NCI-H82 treated with DMSO at 0.1 percent for 48 hours (cell line): ENCODE results near the gene MED8.

ENCODE experiments used
- DNase-seq: peaks from one replicate; lab custom pipeline; 2025; ENCODE audit not compliant: unreplicated experiment; lab: John Stamatoyannopoulos, UW

Gene MED8

GRCh38 chr1:43389326-43390313, at the start of gene MED8, which contains the start of gene SZT2:
TSS of gene MED8 (minus strand) at chr1:43389800. CDS start at chr1:43389764, 36 bp downstream.
TSS of gene SZT2 (plus strand) at chr1:43389899. CDS start at chr1:43389969, 70 bp downstream.
- peak; percentile 91 for DNase-seq

- no peak for DNase-seq
These were observed 49.5 kb upstream of the MED8 start for GRCh38 chr1:43438953-43439581.

- no peak for DNase-seq
These were observed 49.0 kb upstream of the MED8 start for GRCh38 chr1:43438576-43438952.

GRCh38 chr1:43438006-43438405, 48.4 kb upstream of the MED8 start:
- DNase-seq: no peak

GRCh38 chr1:43437031-43437973, 47.7 kb upstream of the MED8 start:
- no peak for DNase-seq

- no peak for DNase-seq
These were observed 46.8 kb upstream of the MED8 start for GRCh38 chr1:43436371-43436770.

- peak; percentile 35 for DNase-seq
These were observed 45.8 kb upstream of the MED8 start for GRCh38 chr1:43435146-43436145.

GRCh38 chr1:43434256-43434655, 44.7 kb upstream of the MED8 start:
- DNase-seq: no peak

GRCh38 chr1:43432907-43433306, 43.3 kb upstream of the MED8 start:
- no peak for DNase-seq

- DNase-seq: no peak
These were observed 42.7 kb upstream of the MED8 start for GRCh38 chr1:43432171-43432860.

GRCh38 chr1:43431676-43432075, 42.1 kb upstream of the MED8 start:
- no peak for DNase-seq

- DNase-seq: no peak
These were observed 41.2 kb upstream of the MED8 start for GRCh38 chr1:43430831-43431230.

GRCh38 chr1:43427941-43428340, 38.3 kb upstream of the MED8 start:
- DNase-seq: no peak

GRCh38 chr1:43427524-43427923, 37.9 kb upstream of the MED8 start:
- no peak for DNase-seq

- DNase-seq: no peak
These were observed 36.6 kb upstream of the MED8 start for GRCh38 chr1:43426221-43426620.

- DNase-seq: no peak
These were observed 35.4 kb upstream of the MED8 start for GRCh38 chr1:43425045-43425444.

- DNase-seq: no peak
These were observed 34.3 kb upstream of the MED8 start for GRCh38 chr1:43423672-43424550.

GRCh38 chr1:43422995-43423671, 33.5 kb upstream of the MED8 start:
- DNase-seq: no peak
